Stimulated activated CD4-positive, alpha-beta T cell treated with anti-CD3 and anti-CD28 coated beads, TNF-alpha, amount 100 ng/mL, for 4 hours (primary cell): ENCODE results near the gene HSF2.

Experiments used
- DNase-seq, 3 experiments: peaks; one replicate each; pipeline ENCODE4 v3.0.0-alpha.2; 2020; ENCODE audit warnings: low read depth in 3 of 3

The HSF2 gene, protein sequence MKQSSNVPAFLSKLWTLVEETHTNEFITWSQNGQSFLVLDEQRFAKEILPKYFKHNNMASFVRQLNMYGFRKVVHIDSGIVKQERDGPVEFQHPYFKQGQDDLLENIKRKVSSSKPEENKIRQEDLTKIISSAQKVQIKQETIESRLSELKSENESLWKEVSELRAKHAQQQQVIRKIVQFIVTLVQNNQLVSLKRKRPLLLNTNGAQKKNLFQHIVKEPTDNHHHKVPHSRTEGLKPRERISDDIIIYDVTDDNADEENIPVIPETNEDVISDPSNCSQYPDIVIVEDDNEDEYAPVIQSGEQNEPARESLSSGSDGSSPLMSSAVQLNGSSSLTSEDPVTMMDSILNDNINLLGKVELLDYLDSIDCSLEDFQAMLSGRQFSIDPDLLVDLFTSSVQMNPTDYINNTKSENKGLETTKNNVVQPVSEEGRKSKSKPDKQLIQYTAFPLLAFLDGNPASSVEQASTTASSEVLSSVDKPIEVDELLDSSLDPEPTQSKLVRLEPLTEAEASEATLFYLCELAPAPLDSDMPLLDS

DNA sequence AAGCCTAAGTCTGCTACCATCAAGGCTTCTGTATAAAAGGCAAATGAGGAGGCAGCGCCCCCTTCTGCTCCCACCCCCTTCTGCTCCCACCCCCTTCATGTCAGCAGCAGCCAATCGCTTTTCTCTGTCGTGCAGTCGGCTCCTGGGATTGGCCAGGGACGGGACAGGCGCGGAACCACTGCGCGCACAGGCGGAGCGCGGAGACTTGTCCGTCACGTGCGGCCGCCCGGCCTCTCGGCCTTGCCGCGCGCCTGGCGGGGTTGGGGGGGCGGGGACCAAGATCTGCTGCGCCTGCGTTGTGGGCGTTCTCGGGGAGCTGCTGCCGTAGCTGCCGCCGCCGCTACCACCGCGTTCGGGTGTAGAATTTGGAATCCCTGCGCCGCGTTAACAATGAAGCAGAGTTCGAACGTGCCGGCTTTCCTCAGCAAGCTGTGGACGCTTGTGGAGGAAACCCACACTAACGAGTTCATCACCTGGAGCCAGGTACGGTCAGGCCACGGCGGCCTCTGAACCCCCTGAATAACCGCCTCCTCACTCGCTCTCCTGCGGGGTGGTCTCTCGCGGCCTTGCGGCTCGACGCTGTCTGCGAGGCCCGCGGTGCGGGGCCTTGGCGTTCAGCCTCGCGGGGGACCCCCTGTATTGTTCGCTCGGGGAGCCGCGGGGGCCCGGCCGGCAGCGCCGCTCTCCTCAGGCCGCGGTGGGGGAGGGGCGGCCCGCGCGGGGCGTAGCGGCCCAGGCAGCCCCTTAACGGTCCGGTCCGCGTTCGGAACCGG is at the start of gene HSF2:
HSF2 (plus strand) TSS at position 305 of the 773 bp plus-strand sequence; CDS start at position 391, 86 bp downstream.
- peak; percentile 68 to 89 (median 86) for DNase-seq

DNA sequence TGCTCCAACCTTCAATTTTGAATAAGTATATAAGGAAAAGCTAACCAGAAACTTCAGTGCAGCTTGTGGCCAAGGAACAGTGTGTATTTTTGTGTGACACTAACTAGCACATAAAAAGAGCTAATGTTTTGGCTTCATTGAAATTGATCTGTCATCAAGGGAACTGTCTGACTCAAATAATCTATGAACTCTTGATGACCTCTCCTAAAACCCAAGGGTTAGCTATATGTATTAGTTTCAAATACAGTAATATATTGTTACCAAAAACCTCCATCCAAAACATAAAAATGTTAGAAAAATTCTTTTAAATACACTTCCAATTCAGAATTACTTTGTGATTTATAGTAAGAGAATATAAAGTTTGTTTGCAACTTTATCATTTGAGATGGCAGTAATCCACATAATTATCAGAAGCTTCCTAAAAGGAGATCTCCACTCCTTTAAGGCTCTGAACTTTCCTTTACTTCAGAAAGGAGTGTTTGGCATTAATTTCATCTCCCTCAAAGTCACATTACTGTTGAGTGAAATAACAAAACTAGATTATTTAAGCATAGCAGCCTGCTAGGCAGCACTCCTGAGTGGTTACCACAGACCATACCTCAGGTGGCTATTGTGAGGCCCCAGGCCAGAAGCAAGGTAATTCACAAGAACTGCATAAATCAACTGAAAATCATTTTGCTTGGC is 46.3 kb upstream of the HSF2 start:
- no peak for DNase-seq

- no peak for DNase-seq
These were observed 38.6 kb upstream of the HSF2 start for GRCh38 chr6:122360809-122361208.

DNA sequence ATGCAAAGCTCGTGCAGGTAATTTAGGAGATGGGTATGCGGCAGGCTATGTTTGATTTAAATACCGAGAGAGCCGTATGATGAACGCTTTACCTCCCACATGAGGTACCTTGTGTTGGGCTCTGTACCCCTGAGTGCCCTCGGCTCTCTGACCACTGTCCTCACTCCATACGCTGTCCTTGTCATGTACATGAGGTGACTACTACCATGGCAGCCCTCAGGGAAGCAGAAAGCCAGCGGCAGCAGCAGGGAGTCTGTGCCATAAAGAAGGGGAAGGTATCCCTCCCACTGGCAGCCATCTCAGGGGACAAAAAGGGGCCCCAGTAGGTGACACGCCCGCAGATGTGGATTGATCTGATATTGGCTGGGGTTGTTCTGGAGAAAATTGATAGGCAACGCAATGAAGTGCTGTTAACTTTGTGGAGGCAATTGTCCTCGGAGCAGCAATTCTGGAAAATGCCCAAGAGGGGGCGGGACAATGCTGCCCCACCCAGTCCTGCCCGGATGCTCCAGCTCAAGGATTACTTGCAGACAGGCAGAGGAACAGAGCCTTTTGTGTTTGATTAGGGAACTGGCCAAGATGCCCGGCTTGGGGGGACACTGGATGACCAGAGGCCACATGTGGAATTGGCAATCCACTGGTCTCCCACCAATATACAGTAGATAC is 38.0 kb upstream of the HSF2 start:
- DNase-seq = no peak

- DNase-seq = no peak
These were observed 35.5 kb upstream of the HSF2 start for GRCh38 chr6:122363769-122364483.

- DNase-seq = no peak
These were observed 33.6 kb upstream of the HSF2 start for GRCh38 chr6:122365775-122366403.

GRCh38 chr6:122367171-122367570 is 32.3 kb upstream of the HSF2 start:
- DNase-seq = no peak

- no peak for DNase-seq
These were observed 29.9 kb upstream of the HSF2 start for GRCh38 chr6:122369536-122369935.

GRCh38 chr6:122372647-122373046 is 26.8 kb upstream of the HSF2 start:
- DNase-seq = no peak

DNA sequence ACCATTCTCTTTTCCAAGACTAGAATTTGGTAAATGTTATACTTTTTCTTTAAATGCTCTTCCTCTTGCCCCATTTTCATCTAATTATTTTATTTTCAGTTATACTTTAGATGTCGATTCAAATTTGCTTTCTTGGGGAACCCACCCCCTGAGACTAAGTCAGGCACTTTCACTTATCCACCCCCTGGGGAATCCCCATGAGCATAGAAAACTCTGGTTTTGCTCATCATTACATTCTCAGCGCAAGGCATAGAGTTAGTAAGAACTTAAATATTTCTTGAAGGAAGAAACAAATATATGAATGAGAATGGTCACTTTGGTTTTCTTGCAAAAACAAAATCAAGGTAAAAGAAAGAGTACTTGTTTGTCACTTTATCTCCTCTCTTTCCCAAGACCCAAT is 25.1 kb upstream of the HSF2 start:
- no peak for DNase-seq

DNA sequence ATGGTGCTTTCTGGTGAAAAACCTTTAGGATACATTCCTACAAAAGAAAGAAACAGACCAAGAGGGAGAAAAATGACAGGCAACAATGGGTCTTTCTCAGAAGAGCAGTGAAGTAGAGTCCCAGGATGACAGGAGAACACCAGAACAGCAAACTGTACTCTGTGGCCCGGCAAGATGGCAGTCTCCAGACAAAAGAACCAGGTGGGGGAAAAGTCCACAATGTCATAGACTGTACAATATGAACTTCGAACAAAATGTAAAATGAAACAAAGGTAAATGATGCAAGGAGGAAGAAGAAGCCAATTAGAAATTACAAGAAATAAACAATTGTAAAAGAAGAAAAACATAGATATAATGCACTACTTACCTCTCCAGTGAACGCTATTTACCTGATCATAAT is 23.2 kb upstream of the HSF2 start:
- no peak for DNase-seq

DNA sequence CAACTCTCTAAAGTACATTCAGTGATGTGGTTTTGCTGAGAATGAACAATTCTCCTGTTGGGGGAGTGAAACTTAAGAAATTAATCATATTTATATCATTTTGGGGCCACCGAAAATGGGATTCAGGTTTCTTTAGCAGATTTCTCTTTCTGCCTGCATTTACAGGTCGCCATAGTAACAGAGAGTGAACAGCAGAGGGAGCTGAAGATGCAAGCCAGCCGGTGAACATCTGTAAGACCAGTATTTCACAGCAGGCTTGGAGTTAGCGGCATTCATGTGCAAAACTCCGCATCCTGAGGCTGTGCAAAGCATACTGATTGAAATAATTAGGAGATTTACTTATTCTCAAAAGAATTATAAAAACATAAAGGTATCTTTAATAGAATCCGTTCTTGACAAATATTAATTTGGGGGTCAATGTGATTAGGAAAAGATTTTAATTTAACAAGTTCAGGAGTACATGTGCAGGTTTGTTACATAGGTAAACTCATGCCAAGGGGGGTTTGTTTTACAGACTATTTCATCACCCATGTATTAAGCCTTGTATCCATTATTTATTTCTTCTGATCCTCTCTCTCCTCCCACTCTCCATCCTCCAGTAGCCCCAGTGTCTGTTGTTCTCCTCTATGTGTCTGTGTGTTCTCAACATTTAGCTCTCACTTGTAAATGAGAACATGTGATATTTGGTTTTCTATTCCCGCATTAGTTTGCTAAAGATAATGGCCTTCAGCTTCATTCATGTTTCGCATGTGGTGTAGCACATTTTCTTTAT is 17.8 kb upstream of the HSF2 start:
- peak; percentile 8 to 31 (median 16) for DNase-seq

GRCh38 chr6:122385857-122386612 is 13.4 kb upstream of the HSF2 start:
- DNase-seq = no peak

DNA sequence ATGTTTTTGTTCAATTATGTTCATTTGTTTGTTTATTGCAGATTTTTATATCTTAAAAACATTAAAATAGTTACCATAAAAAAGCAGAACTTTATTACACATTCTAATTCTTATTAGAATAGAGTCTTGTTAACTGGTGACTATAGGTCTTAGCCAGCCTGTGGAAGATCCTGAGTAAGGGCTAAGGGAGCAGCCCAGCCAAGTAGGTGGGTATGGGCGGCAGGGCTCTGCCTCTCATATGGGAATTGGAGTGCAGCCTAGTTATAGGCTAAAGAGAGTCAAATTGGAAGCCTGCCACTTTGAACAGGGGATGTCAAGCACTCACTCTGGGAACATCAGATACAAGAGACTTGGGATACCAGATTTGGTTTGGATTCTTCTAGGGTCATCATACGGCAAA is 10.5 kb upstream of the HSF2 start:
- no peak for DNase-seq

DNA sequence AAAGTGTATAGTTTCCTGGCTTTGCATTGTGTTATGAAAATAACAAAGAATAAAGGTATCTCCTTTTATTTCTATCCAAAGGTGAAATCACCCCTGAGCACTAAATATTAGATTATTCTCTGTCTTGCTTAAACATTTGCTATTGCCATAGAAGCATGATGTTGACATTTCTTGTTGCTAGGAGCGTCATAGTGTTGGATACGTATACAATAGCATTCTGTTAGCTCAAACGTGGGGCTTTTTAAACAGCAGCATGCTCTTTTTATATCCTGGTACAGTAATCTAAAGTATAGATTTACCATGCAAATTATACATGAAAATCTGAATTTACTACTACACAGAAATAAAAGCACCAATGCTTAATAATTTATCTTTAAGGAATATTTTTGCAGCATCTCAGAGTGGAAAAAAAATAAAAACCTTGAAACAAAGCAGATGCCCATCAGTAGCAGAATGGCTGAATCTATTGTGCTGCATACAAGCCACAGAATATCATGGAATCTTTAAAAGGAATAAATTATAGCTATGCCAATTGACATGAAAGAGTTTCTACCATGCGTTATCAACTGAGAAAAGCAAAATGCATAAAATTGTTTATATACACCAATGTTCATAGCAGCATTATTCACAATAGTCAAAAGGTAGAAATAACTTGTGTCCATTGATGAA is 9.6 kb upstream of the HSF2 start:
- DNase-seq = no peak

DNA sequence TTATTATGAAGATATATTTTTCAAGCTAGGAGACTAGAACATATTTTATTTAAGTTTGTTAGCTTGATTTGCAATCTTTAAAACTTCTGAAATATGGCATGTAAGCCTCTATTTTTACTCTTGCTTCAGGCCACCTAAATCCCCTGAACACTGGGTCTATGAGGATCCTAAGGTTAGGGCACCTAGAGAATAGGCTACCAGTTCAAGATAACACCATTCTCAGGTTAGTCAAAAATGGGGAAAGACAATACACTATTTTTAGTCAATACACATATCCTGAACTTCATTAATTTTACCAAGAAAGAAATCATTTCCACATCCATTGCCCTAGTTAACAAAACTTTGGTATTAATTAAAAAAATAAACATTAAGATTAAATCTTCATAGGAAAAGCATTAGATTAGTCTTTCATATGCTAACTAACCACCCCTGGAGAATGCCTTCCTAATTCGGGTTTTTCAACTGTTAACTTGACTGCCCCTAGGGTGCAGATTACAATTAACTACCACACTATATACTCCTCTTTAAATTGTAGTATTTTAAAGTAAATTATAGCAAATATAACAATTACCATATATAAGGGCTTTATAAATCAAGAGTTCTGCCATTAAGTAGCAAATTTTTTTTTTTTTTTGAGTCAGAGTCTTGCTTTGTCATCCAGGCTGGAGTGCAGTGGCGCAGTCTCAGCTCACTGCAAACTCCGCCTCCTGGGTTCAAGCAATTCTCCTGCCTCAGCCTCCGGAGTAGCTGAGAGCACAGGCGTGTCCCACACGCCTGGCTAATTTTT is 6.7 kb upstream of the HSF2 start:
- no peak for DNase-seq

GRCh38 chr6:122393351-122393896 is 6.0 kb upstream of the HSF2 start:
- DNase-seq = no peak
